IPS DF 6.9 (cell line): Measurements from ENCODE around the gene KRTAP10-10.
"Not testable (repeated sequence)": the region's sequence is repeated elsewhere in the genome, so short reads cannot be mapped to it uniquely, and the experiment has no call there.

Experiments
- DNase-seq: peaks from one replicate; pipeline ENCODE4 v3.0.0-alpha.2; 2013; ENCODE audit warnings: low read depth, low spot score
- H3K27ac ChIP-seq: one replicate; pipeline ENCODE4 v1.5.1; 2013; ENCODE audit warnings: low read length, control low read depth
- H3K27me3 ChIP-seq: 2 replicates; pipeline ENCODE4 v1.6.1; 2013; ENCODE audit warnings: mild to moderate bottlenecking, low read length; ENCODE audit not compliant: control insufficient read depth, insufficient read depth
- H3K36me3 ChIP-seq: 2 replicates; pipeline ENCODE4 v1.6.1; 2013; ENCODE audit warnings: low read length; ENCODE audit not compliant: control insufficient read depth, insufficient read depth
- H3K4me1 ChIP-seq: 2 replicates; pipeline ENCODE4 v1.6.1; 2013; ENCODE audit warnings: low read length; ENCODE audit not compliant: control insufficient read depth, insufficient read depth
- H3K4me3 ChIP-seq: 2 replicates; pipeline ENCODE4 v1.5.1; 2013; ENCODE audit warnings: mild to moderate bottlenecking, low read length
- H3K9me3 ChIP-seq: 2 replicates; pipeline ENCODE4 v1.6.1; 2013; ENCODE audit warnings: low read length, inconsistent platforms; ENCODE audit not compliant: control insufficient read depth, insufficient read depth
- WGBS: extraction: QIAGEN DNeasy Blood & Tissue Kit; methylation state at CpG from one replicate; pipeline ENCODE4 v1.1.7; 2013; ENCODE audit warnings: mixed read lengths, missing lambda C conversion rate; ENCODE audit not compliant: insufficient read length, insufficient coverage; 5-methylcytosine and 5-hydroxymethylcytosine counted together

KRTAP10-10 gene

GRCh38 chr21:44640761-44641160 is 3.6 kb downstream of the KRTAP10-10 start:
- no peaks in the 10 kb centered on the region for H3K36me3 ChIP-seq
- WGBS, result no CpG with 5 or more reads among the region's 5 CpGs
- H3K4me1 ChIP-seq, result no peaks in the 10 kb centered on the region
- H3K27me3 ChIP-seq, result no peaks in the 10 kb centered on the region
- H3K9me3 ChIP-seq, result no peaks in the 10 kb centered on the region
- no peak overlapping the region for H3K27ac ChIP-seq
- H3K4me3 ChIP-seq, result no peak overlapping the region
- no peak for DNase-seq

GRCh38 chr21:44643741-44644310 is 6.7 kb downstream of the KRTAP10-10 start:
- H3K4me1 ChIP-seq, result no peaks in the 10 kb centered on the region
- no peaks in the 10 kb centered on the region for H3K9me3 ChIP-seq
- no peaks in the 10 kb centered on the region for H3K36me3 ChIP-seq
- WGBS, result no CpG with 5 or more reads among the region's 14 CpGs
- no peak for DNase-seq
- no peaks in the 10 kb centered on the region for H3K27me3 ChIP-seq
- H3K27ac ChIP-seq, result no peak overlapping the region
- no peak overlapping the region for H3K4me3 ChIP-seq

- no peaks in the 10 kb centered on the region for H3K36me3 ChIP-seq
- no peaks in the 10 kb centered on the region for H3K27me3 ChIP-seq
- H3K9me3 ChIP-seq, result no peaks in the 10 kb centered on the region
- WGBS, result no CpG with 5 or more reads among the region's 2 CpGs
- DNase-seq, result no peak
- H3K27ac ChIP-seq, result no peak overlapping the region
- H3K4me1 ChIP-seq, result no peaks in the 10 kb centered on the region; the same call in 1 of the 2 replicates
- H3K4me3 ChIP-seq, result no peak overlapping the region
Measured at GRCh38 chr21:44644878-44645277, 7.7 kb downstream of the KRTAP10-10 start.

- not testable (repeated sequence) for H3K4me3 ChIP-seq, H3K27ac ChIP-seq, DNase-seq, H3K9me3 ChIP-seq, H3K4me1 ChIP-seq, H3K27me3 ChIP-seq, H3K36me3 ChIP-seq
- WGBS, result no CpG with 5 or more reads among the region's 21 CpGs
Measured at GRCh38 chr21:44646366-44647221, 9.4 kb downstream of the KRTAP10-10 start, which contains the start of gene KRTAP10-11. Gene KRTAP10-11, plus strand, starts transcription at chr21:44646414. Its CDS starts 45 bp downstream, at chr21:44646459.

GRCh38 chr21:44647222-44647552 is 10.0 kb downstream of the KRTAP10-10 start:
- H3K4me1 ChIP-seq, result no peaks in the 10 kb centered on the region; the same call in 1 of the 2 replicates
- no peak overlapping the region for H3K4me3 ChIP-seq
- no peak for DNase-seq
- H3K36me3 ChIP-seq, result no peaks in the 10 kb centered on the region
- no peak overlapping the region for H3K27ac ChIP-seq
- no CpG with 5 or more reads among the region's 8 CpGs for WGBS
- no peaks in the 10 kb centered on the region for H3K27me3 ChIP-seq
- H3K9me3 ChIP-seq, result no peaks in the 10 kb centered on the region

- no CpG with 5 or more reads among the region's 33 CpGs for WGBS
- Histone ChIP-seq H3K27ac (no peak overlapping the region), H3K4me3 (no peak overlapping the region), H3K27me3 (no peaks in the 10 kb centered on the region), H3K4me1 (no peaks in the 10 kb centered on the region; the same call in 1 of the 2 replicates), H3K36me3 (no peaks in the 10 kb centered on the region), H3K9me3 (no peaks in the 10 kb centered on the region)
- DNase-seq, result no peak
Measured at GRCh38 chr21:44648557-44649311, 11.6 kb downstream of the KRTAP10-10 start.

- Histone ChIP-seq H3K9me3 (no peaks in the 10 kb centered on the region), H3K4me1 (no peaks in the 10 kb centered on the region; the same call in 1 of the 2 replicates), H3K27me3 (no peaks in the 10 kb centered on the region), H3K36me3 (no peaks in the 10 kb centered on the region), H3K4me3 (no peak overlapping the region), H3K27ac (no peak overlapping the region)
- no CpG with 5 or more reads among the region's 18 CpGs for WGBS
- no peak for DNase-seq
Measured at GRCh38 chr21:44649521-44650100, 12.5 kb downstream of the KRTAP10-10 start.

GRCh38 chr21:44650265-44650972 is 13.3 kb downstream of the KRTAP10-10 start:
- Histone ChIP-seq H3K27ac (no peak overlapping the region), H3K9me3 (no peaks in the 10 kb centered on the region), H3K4me3 (no peak overlapping the region), H3K4me1 (no peaks in the 10 kb centered on the region; the same call in 1 of the 2 replicates), H3K27me3 (no peaks in the 10 kb centered on the region), H3K36me3 (no peaks in the 10 kb centered on the region)
- no peak for DNase-seq
- no CpG with 5 or more reads among the region's 20 CpGs for WGBS

- Histone ChIP-seq H3K27ac (no peak overlapping the region), H3K4me1 (no peaks in the 10 kb centered on the region; the same call in 1 of the 2 replicates), H3K9me3 (no peaks in the 10 kb centered on the region), H3K36me3 (no peaks in the 10 kb centered on the region), H3K4me3 (no peak overlapping the region), H3K27me3 (no peaks in the 10 kb centered on the region)
- WGBS, result no CpG with 5 or more reads among the region's 12 CpGs
- DNase-seq, result no peak
Measured at GRCh38 chr21:44650973-44651675, 14.0 kb downstream of the KRTAP10-10 start.
